DOHH2 (cell line): ENCODE measurements around the gene CDCA3.

Source experiments
- CTCF ChIP-seq: fragments of 200-600 bp; sonication (generic); IDR thresholded peaks from one replicate; pipeline ENCODE4 v1.5.1; 2014; ENCODE audit warnings: antibody characterized with exemption, mild to moderate bottlenecking, low read depth, low read length; ENCODE audit not compliant: poor library complexity, severe bottlenecking
- EZH2phosphoT487 ChIP-seq: fragments of 200-600 bp; sonication (generic); IDR thresholded peaks from 2 replicates; pipeline ENCODE4 v1.6.1; 2017; ENCODE audit warnings: borderline replicate concordance, mild to moderate bottlenecking, antibody characterized with exemption, low read length, moderate library complexity, mixed read lengths

GRCh38 chr12:6883683-6884082, 32.6 kb upstream of the CDCA3 start:
- TF ChIP-seq CTCF, result no peak
- no peak for TF ChIP-seq EZH2phosphoT487
